Immature natural killer cell (primary cell): ENCODE measurements around the gene ABLIM2. TPM values are rescaled to one million over a fixed set of nuclear protein-coding genes. Genes with fewer than 3 reads are reported as not detected.

ENCODE experiments used
- DNase-seq, 3 donors: peaks; one replicate each; pipeline ENCODE4 v3.0.0; 2022; ENCODE audit warnings: mixed read lengths in 1 of 3
- H3K27ac Mint-ChIP-seq, 6 donors: one replicate each; pipeline ENCODE4 v1.8.0; 2020; ENCODE audit warnings: mixed read lengths in 6 of 6, mild to moderate bottlenecking in 5 of 6, inconsistent platforms in 4 of 6, moderate library complexity in 3 of 6
- H3K27me3 Mint-ChIP-seq, 3 donors: one replicate each; pipeline ENCODE4 v1.8.0; 2020 to 2021; ENCODE audit warnings: low read depth in 3 of 3, mild to moderate bottlenecking in 3 of 3, mixed read lengths in 3 of 3, moderate library complexity in 3 of 3, inconsistent platforms in 1 of 3
- H3K36me3 Mint-ChIP-seq, 3 donors: one replicate each; pipeline ENCODE4 v1.8.0; 2020; ENCODE audit warnings: mixed read lengths in 3 of 3, inconsistent platforms in 2 of 3, mild to moderate bottlenecking in 2 of 3
- H3K4me1 Mint-ChIP-seq, 2 donors: one replicate each; pipeline ENCODE4 v1.8.0; 2020; ENCODE audit warnings: inconsistent platforms in 2 of 2, mild to moderate bottlenecking in 2 of 2, mixed read lengths in 2 of 2, moderate library complexity in 1 of 2
- H3K4me3 Mint-ChIP-seq, 5 donors: one replicate each; pipeline ENCODE4 v1.8.0; 2020; ENCODE audit warnings: mild to moderate bottlenecking in 5 of 5, mixed read lengths in 5 of 5, inconsistent platforms in 3 of 5, moderate library complexity in 3 of 5
- H3K9me3 Mint-ChIP-seq, 6 donors: one replicate each; pipeline ENCODE4 v1.8.0; 2020; ENCODE audit warnings: mild to moderate bottlenecking in 6 of 6, mixed read lengths in 6 of 6, inconsistent platforms in 4 of 6, moderate library complexity in 3 of 6
- polyA plus RNA-seq, 3 donors: library from polyadenylated mRNA; unstranded; fragments of 300-500 nt; fragmentation: Illumina TruSeq; gene quantifications; one replicate each; pipeline ENCODE4 v1.2.3, GENCODE V29; 2021

The ABLIM2 gene
- polyA plus RNA-seq, 3 donors from 2014 or later, result 0.27 to 4.1 (median 0.43) TPM

DNA sequence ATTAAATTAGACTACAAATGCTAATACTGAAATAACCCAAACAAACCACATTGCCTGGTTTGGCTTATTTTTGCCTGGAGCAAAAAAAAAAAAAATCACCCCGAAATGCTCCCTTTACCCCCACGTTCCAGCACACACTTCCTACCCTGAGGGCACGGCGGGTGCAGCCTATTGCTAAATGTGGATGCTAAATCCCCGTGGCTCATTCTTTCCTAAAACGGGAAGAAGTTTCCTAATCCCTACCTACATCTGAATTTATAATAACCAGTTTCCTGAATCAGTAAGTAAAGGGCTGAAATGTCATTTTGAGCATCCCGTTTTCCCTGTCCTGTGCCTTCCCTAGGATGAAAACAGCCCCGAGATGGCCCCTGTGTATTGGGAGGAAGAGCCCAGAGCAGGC, 97.0 kb downstream of the ABLIM2 start:
- Mint-ChIP-seq H3K4me3 (no peak overlapping the region), H3K9me3 (peaks cover 3 to 17% (median 9%) of the 10 kb centered on the region in 6 donors), H3K36me3 (peaks cover 0 to 5% (median 3%) of the 10 kb centered on the region in 3 donors), H3K27me3 (peaks cover 0 to 7% (median 5%) of the 10 kb centered on the region in 3 donors), H3K4me1 (no peaks in the 10 kb centered on the region), H3K27ac (no peak overlapping the region)
- no peak for DNase-seq

DNA sequence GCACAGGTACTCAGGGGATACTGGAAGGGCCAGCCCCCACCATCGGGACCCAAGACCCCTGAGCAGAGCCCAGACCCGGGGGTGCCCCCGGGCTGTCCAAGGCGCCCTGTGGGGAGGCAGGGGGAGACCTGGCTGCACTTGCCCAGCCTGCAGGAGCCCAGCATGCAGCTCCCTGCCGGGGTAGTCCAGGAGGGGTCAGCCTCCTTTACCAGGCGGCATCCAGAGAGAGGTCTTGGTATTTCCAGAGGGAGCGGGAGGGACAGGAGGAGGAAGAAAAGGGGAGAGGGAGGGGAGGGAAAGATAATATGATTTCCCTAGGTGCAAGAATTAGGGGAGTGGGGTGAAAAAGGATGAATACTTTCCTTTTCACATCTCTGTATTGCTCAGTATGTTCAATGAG, 97.5 kb downstream of the ABLIM2 start:
- peaks cover 3 to 17% (median 9%) of the 10 kb centered on the region in 6 donors for H3K9me3 Mint-ChIP-seq
- no peak overlapping the region for H3K4me3 Mint-ChIP-seq
- peaks cover 0 to 5% (median 3%) of the 10 kb centered on the region in 3 donors for H3K36me3 Mint-ChIP-seq
- no peak for DNase-seq
- no peak overlapping the region for H3K27ac Mint-ChIP-seq
- H3K27me3 Mint-ChIP-seq, result peaks cover 0 to 5% (median 5%) of the 10 kb centered on the region in 3 donors
- H3K4me1 Mint-ChIP-seq, result no peaks in the 10 kb centered on the region

DNA sequence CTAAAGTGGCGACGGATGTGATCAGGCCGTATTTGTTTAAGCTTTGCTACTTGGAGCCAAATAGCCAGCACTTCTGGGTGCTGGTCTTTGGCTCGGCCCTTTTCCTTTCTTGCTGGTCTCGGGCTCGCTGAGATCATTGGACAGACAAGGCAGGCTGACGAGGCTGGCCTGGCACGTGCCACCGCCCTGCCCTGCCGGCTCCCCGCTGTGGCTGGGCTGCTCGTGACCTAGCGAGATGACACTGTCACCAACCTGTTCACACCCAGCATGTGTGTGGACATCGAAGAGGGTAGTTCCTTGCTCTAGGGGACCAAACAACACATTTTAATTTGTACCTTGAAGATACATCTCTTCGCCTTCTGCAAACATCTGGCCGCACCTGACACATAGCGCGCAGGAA, 98.0 kb downstream of the ABLIM2 start:
- Mint-ChIP-seq H3K36me3 (peaks cover 0 to 5% (median 3%) of the 10 kb centered on the region in 3 donors), H3K9me3 (peaks cover 3 to 17% (median 9%) of the 10 kb centered on the region in 6 donors), H3K4me3 (no peak overlapping the region), H3K27me3 (peaks cover 0 to 5% (median 5%) of the 10 kb centered on the region in 3 donors), H3K27ac (no peak overlapping the region), H3K4me1 (no peaks in the 10 kb centered on the region)
- DNase-seq, result no peak

DNA sequence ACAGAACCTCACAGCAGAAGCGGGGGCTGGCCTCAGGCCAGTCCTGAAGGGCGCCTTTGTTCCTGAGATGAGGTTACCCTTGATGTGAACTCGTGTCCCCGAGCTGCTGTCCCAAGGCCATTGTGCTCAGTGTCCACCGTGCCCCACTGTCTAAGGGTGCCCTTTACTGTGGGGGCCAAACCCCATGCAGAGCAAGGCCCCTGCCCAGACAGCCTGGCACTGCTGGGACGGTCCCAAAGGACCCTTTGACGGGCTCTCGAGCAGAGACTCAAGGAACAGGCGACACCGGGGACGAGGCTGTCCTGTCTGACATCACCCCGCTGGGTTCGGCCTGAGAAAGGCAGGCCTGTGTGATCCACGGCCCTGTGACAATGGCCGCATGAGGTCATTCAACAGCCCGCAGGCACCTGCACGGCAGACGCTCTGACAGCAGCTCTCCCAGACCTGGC, 100.6 kb downstream of the ABLIM2 start:
- no peaks in the 10 kb centered on the region for H3K36me3 Mint-ChIP-seq
- peaks cover 0 to 7% (median 7%) of the 10 kb centered on the region in 3 donors for H3K27me3 Mint-ChIP-seq
- no peak overlapping the region for H3K4me3 Mint-ChIP-seq
- H3K27ac Mint-ChIP-seq, result no peak overlapping the region
- peaks cover 0 to 3% (median under 1%) of the 10 kb centered on the region in 6 donors for H3K9me3 Mint-ChIP-seq
- H3K4me1 Mint-ChIP-seq, result no peaks in the 10 kb centered on the region
- no peak for DNase-seq

DNA sequence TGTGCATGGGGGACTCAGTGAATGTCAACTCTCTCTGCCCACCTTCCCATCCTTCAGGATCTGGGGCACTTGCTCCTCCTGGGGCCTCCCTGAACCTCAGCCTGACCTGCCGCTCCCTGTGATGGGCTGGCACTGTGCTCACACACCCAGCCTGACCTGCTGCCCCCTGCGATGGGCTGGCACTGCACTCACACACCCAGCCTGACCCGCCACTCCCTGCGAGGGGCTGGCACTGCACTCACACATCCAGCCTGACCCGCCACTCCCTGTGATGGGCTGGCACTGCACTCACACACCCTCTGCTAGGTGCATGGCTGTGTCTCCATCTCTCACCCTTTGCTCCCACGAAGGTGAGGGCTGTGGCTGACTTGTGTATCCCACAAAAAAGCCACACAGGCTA, 103.4 kb downstream of the ABLIM2 start:
- no peak for DNase-seq
- no peaks in the 10 kb centered on the region for H3K36me3 Mint-ChIP-seq
- H3K27ac Mint-ChIP-seq, result no peak overlapping the region
- peaks cover 0 to 3% (median 0%) of the 10 kb centered on the region in 6 donors for H3K9me3 Mint-ChIP-seq
- no peaks in the 10 kb centered on the region for H3K4me1 Mint-ChIP-seq
- peaks cover 2 to 7% (median 2%) of the 10 kb centered on the region in 3 donors for H3K27me3 Mint-ChIP-seq
- H3K4me3 Mint-ChIP-seq, result no peak overlapping the region

DNA sequence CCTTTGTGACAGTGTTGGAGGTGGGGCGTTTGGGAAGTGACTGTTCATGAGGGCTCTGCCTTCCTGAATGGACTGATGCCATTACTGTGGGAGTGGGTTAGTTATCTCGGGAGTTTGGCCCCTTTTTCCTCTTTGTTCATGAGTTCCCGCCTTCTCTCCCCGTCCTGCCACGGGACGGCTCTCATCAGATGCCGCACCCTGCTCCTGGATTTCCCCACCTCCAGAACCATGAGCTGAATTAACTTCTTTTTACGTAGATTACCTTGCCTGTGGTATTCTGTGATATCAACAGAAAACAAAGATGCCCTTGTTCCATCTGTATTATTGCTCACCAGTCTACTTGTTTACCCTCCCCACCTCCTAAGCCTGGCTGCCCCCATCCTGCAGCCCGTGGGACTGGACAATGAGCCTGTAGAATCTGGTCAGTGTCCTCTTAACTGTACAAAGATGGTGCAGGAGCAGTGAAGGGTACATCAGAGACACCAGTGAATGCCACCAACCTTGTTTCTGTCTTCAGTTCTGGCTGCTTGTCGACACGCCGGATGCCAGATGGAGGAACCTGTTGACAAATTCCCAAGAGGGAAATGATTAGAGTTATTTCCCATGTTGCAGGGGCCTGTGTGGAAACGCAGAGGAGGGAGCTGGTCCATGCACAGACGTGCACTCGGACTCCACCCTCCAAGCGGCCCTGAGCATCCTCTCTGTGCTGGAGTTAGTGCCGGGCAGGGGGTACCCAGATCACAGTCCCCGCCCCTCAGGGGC, 104.7 kb downstream of the ABLIM2 start:
- no peak for DNase-seq
- Mint-ChIP-seq H3K4me1 (no peaks in the 10 kb centered on the region), H3K9me3 (peaks cover 0 to 3% (median 0%) of the 10 kb centered on the region in 6 donors), H3K27ac (no peak overlapping the region), H3K27me3 (peaks cover 2 to 8% (median 7%) of the 10 kb centered on the region in 3 donors), H3K36me3 (no peaks in the 10 kb centered on the region), H3K4me3 (no peak overlapping the region)

DNA sequence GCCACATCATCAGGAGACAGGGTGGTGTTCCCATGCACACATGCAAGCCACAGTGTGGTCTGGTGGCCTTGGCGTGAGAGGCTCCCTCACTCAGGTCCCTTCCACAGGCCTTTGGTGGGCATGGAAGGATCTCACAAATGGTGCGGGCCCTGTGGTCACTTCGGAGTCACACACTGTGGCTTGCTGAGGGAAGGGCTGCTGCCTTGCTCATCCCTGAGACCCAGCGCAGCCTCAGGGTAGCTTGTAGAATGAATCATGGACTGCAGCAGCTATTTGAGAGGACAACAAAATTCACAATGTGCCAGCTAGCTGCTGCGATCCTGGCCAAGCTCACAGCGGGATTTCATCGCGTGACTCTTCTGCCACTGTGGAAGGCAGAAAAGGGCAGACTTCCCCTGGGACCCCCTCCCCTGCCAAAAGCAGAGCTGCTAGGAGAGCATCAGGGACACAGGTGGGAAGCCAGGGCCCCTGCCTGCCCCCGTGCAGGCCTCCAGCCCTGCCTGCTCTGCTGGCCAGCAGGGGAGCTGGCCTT, 106.4 kb downstream of the ABLIM2 start:
- Mint-ChIP-seq H3K4me3 (no peak overlapping the region), H3K36me3 (no peaks in the 10 kb centered on the region), H3K27ac (no peak overlapping the region), H3K9me3 (peaks cover 0 to 3% (median 0%) of the 10 kb centered on the region in 6 donors), H3K4me1 (no peaks in the 10 kb centered on the region), H3K27me3 (peaks cover 2 to 8% (median 2%) of the 10 kb centered on the region in 3 donors)
- DNase-seq, result no peak

DNA sequence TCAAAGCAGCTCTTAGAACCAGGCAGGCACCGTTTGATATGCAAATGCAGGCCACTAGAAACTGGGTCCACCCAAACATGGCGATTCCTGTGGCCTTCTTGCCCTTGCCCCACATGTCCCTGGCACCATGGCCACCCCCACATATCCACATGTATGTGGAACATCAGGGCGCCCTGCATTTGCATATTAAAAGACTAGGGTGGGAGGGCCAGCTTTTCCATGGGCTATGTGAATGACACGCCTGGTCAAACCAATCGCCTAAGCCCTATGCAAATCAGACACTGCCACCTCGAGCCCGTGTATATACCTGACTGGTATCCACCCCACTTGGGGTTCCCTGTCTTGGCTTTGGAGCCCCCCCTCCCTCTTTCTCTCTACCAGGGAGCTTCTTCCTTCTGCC, 107.0 kb downstream of the ABLIM2 start:
- Mint-ChIP-seq H3K27ac (no peak overlapping the region), H3K27me3 (peaks cover 2 to 8% (median 2%) of the 10 kb centered on the region in 3 donors), H3K4me3 (no peak overlapping the region), H3K36me3 (no peaks in the 10 kb centered on the region), H3K9me3 (peaks cover 0 to 3% (median 0%) of the 10 kb centered on the region in 6 donors), H3K4me1 (no peaks in the 10 kb centered on the region)
- DNase-seq, result no peak

DNA sequence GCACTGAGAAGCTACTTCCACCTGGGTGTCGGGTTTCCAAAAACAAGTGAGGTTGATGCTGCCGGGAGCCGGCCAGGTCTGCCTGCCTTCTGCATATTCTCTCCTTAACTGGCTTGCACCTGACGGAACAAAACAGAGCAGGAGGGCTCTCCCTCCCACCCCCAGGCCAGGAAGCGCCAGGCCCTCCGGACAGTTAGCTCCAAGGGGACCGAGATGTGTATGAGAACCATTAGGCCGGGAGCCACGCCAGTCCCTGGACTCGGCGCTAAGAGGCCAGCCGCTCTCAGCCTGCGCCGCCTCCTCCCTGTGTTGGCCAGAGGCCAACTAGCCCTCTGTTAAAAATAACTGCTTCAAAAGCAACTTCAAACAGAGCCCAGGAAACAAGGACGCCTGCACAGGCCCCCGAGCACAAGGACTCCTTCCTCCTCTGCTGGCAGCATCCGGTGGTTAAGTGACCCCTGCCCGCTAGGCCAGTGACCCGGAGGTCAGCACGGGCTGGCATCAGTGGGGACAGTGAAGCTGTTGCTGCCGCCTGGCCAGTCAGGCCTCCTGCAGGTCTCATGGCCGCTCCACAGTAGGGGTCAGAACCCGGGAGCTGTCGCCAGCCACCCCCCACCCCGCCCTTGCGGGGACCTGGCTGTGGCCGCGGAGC, 107.9 kb downstream of the ABLIM2 start:
- no peak for DNase-seq
- H3K4me1 Mint-ChIP-seq, result no peaks in the 10 kb centered on the region
- H3K36me3 Mint-ChIP-seq, result no peaks in the 10 kb centered on the region
- H3K27ac Mint-ChIP-seq, result no peak overlapping the region
- H3K9me3 Mint-ChIP-seq, result peaks cover 0 to 3% (median 0%) of the 10 kb centered on the region in 6 donors
- no peak overlapping the region for H3K4me3 Mint-ChIP-seq
- peaks cover 4 to 8% (median 6%) of the 10 kb centered on the region in 3 donors for H3K27me3 Mint-ChIP-seq

DNA sequence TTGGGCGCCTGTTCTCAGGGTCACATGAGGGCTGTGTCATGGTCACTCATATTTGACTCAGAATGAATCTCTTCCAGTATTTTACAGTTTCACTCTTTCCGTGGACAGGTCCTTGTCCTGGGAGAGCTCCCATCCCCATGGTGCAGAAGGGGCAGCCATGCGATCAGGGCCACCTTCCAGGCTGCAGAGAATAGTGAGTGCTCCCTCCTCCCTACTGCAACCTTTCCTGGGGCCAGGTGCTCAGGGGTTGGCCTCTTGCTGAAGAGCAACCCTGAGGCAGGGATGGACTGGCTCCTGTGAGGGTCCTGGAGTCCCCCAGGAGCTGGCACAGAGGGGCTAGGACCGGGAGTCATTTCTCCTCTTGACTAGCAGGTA, 108.4 kb downstream of the ABLIM2 start:
- Mint-ChIP-seq H3K4me1 (no peaks in the 10 kb centered on the region), H3K27me3 (peaks cover 4 to 8% (median 6%) of the 10 kb centered on the region in 3 donors), H3K9me3 (peaks cover 0 to 3% (median 0%) of the 10 kb centered on the region in 6 donors), H3K27ac (no peak overlapping the region), H3K36me3 (no peaks in the 10 kb centered on the region), H3K4me3 (no peak overlapping the region)
- no peak for DNase-seq

DNA sequence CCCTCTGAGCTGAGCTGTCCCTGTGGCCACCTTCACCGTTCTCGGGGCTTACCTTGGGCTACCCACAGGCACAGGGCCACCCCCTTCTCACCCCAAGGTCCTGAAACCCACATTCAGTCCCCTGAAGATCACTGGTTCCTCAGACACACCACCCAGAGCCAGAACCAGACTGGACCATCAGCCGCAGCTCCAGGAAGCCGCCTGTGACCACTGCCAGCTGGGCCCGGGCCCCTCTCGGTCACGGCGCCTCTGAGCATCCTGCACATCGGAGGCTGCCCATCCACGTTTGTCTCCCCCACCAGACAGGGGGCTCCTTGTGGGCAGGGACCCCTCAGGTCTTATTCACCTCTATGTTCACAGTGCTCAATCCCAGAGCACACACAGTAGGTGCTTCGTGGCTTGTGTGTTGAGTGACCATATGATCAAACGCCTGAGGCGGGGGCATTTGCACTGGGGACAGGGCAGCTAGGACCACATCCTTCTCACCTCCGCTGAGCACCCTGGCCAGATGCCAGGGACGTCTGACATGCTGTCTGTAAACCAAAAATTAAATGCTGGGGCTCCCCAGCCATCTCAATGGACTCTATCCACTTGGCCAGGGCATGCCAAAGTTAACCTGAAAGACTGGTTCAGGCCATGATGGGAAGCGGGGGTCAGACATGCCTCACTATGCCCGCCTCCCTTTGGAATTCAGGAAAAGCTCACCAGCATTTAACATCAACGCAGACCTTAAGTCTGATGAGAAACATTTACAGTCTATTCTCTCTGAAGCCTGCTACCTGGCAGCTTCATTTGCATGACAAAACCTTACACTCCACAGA, 109.5 kb downstream of the ABLIM2 start:
- peaks cover 0 to 4% (median 0%) of the 10 kb centered on the region in 3 donors for H3K36me3 Mint-ChIP-seq
- no peak overlapping the region for H3K4me3 Mint-ChIP-seq
- no peaks in the 10 kb centered on the region for H3K4me1 Mint-ChIP-seq
- no peaks in the 10 kb centered on the region for H3K9me3 Mint-ChIP-seq
- H3K27ac Mint-ChIP-seq, result no peak overlapping the region
- no peak for DNase-seq
- H3K27me3 Mint-ChIP-seq, result peaks cover 4 to 7% (median 6%) of the 10 kb centered on the region in 3 donors

DNA sequence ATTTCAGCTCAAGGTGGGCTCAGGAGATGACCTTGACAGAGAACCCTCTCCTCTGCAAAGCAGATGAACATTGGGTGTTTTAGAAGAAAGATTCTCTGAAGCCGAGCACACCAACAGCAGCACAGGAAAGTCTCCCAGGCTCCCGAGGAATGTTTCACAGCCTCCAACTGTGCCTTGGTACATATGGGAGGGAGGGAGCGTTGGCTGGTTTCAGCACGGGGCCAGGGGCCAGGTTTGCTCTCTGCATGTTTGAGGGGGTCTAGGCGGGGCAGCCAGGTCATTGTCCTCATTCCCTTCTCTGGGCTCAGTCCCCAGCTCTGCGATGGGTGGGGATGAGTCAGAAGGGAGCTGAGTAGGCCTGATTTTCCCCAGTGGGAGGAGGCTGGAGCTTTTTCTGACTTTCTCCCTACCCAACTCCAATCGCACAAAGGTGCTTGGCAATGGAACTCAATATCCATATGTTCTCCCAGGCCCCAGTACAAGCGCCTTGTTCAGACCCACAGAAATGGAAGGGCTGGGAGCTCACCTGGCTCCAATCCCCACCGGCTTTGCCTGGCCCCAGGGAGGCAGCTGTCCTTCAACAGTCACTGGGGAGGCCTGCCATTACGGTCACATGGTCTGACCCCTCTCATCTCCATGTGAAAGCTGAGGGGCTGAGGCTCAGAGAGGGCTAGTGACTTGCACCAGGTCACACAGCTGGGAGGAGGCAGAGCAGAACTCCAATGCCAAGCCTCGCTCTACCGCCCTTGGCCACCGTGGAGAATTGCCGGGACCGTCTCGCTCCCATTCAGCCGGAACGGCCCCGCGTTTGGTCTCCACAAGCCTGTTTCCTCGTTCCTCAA, 110.6 kb downstream of the ABLIM2 start:
- no peaks in the 10 kb centered on the region for H3K9me3 Mint-ChIP-seq
- peaks cover 0 to 4% (median 2%) of the 10 kb centered on the region in 3 donors for H3K36me3 Mint-ChIP-seq
- no peak for DNase-seq
- no peaks in the 10 kb centered on the region for H3K4me1 Mint-ChIP-seq
- H3K27me3 Mint-ChIP-seq, result peaks cover 2 to 7% (median 6%) of the 10 kb centered on the region in 3 donors
- no peak overlapping the region for H3K4me3 Mint-ChIP-seq
- H3K27ac Mint-ChIP-seq, result no peak overlapping the region
